ENCODE measurements around the gene OPN3. TPM values are rescaled to one million over a fixed set of nuclear protein-coding genes. Genes with fewer than 3 reads are reported as not detected.

The OPN3 gene
- total RNA-seq, 1 experiment from 2014 or later: 22.0 TPM

GRCh38 chr1:241611063-241611462 is 29.1 kb downstream of the OPN3 start:
- Mint-ChIP-seq H3K36me3 (ENCODE audit: insufficient read depth, unreplicated experiment) (peaks cover 12% of the 10 kb centered on the region), H3K9me3 (ENCODE audit: low read depth, unreplicated experiment) (no peaks in the 10 kb centered on the region), H3K27me3 (ENCODE audit: unreplicated experiment) (no peaks in the 10 kb centered on the region), H3K4me3 (ENCODE audit: low read depth, unreplicated experiment) (no peak overlapping the region), H3K27ac (ENCODE audit: unreplicated experiment) (no peak overlapping the region), H3K4me1 (ENCODE audit: low read depth, unreplicated experiment) (peaks cover 31% of the 10 kb centered on the region)
- peak; percentile 38 for TF ChIP-seq CTCF (IDR thresholded peaks at IDR 0.05; ENCODE audit: unreplicated experiment)
- peak; percentile 31 for DNase-seq
- intact Hi-C loops (cut with micrococcal nuclease; ENCODE audit: unreplicated experiment): loop anchor here (1.0 to 10.0 kb wide), 5 partner anchors 16 to 374 kb away; partner anchors contain the start of gene KMO
- BruUV-seq (replicated peaks): no TSS peak
- CTCF ChIA-PET: interaction anchor here (0.8 to 2.8 kb wide), 17 partner anchors 11 to 375 kb away, joined by 3 to 29 read pairs (median 4); partner anchors contain the start of genes EXO1, FH and KMO

GRCh38 chr1:241610056-241610815 is 29.9 kb downstream of the OPN3 start:
- Mint-ChIP-seq H3K27ac (ENCODE audit: unreplicated experiment) (no peak overlapping the region), H3K4me3 (ENCODE audit: low read depth, unreplicated experiment) (peak overlapping the region; percentile 31), H3K4me1 (ENCODE audit: low read depth, unreplicated experiment) (peaks cover 30% of the 10 kb centered on the region), H3K27me3 (ENCODE audit: unreplicated experiment) (no peaks in the 10 kb centered on the region), H3K36me3 (ENCODE audit: insufficient read depth, unreplicated experiment) (peaks cover 7% of the 10 kb centered on the region), H3K9me3 (ENCODE audit: low read depth, unreplicated experiment) (no peaks in the 10 kb centered on the region)
- DNase-seq: no peak
- no TSS peak for BruUV-seq (replicated peaks)
- no peak for TF ChIP-seq CTCF (IDR thresholded peaks at IDR 0.05; ENCODE audit: unreplicated experiment)
- CTCF ChIA-PET: interaction anchor here (0.8 to 2.8 kb wide), 16 partner anchors 10 to 376 kb away, joined by 3 to 29 read pairs (median 4); partner anchors contain the start of genes EXO1, FH and KMO
- intact Hi-C loops (cut with micrococcal nuclease; ENCODE audit: unreplicated experiment): loop anchor here (5.0 to 10.0 kb wide), 3 partner anchors 78 to 375 kb away; partner anchors contain the start of gene KMO

- CTCF ChIA-PET: interaction anchor here (0.6 kb wide), 1 partner anchor 336 kb away, joined by 3 read pairs; no protein-coding TSS in a partner anchor
- intact Hi-C loops (cut with micrococcal nuclease; ENCODE audit: unreplicated experiment): no loop called here
- no peak for DNase-seq
These were observed 31.7 kb downstream of the OPN3 start for GRCh38 chr1:241608379-241609033.

More at GRCh38 chr1:241608379-241609033, 31.7 kb downstream of the OPN3 start:
- Mint-ChIP-seq H3K27me3 (ENCODE audit: unreplicated experiment) (no peaks in the 10 kb centered on the region), H3K4me3 (ENCODE audit: low read depth, unreplicated experiment) (no peak overlapping the region), H3K27ac (ENCODE audit: unreplicated experiment) (peak overlapping the region; percentile 45), H3K36me3 (ENCODE audit: insufficient read depth, unreplicated experiment) (peaks cover 7% of the 10 kb centered on the region), H3K4me1 (ENCODE audit: low read depth, unreplicated experiment) (peaks cover 29% of the 10 kb centered on the region), H3K9me3 (ENCODE audit: low read depth, unreplicated experiment) (no peaks in the 10 kb centered on the region)
- no peak for TF ChIP-seq CTCF (IDR thresholded peaks at IDR 0.05; ENCODE audit: unreplicated experiment)
- BruUV-seq (replicated peaks): no TSS peak
